GM21717 (cell line): ENCODE results near the gene CRKL.

ENCODE experiments used
- ATAC-seq: cut with Tn5 transposase; IDR thresholded peaks from one replicate; pipeline ENCODE4 v1.9.1; 2021; ENCODE audit warnings: mild to moderate bottlenecking, moderate library complexity; ENCODE audit not compliant: unreplicated experiment

The CRKL gene

DNA sequence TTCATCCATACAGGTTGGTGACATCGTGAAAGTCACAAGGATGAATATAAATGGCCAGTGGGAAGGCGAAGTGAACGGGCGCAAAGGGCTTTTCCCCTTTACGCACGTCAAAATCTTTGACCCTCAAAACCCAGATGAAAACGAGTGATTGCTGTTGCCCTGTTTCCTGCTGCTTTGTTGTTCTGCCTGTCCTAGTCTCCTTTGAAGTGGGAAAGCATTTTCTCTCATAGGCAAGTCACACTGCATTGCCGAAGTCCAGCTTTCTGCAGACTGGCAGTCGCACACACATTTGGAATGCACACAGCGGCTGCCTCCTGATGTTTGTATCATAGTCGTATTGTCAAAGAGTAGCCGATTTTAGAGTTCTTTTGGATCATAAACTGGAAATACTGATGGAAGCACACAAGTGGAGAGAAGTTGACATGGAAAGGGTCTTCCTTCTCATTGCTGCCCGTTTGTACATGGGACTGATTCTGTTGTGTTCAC lies 32.5 kb downstream of the CRKL start:
- ATAC-seq: no peak

GRCh38 chr22:20951151-20951931 lies 34.1 kb downstream of the CRKL start:
- no peak for ATAC-seq

GRCh38 chr22:20951932-20952380 lies 34.7 kb downstream of the CRKL start:
- ATAC-seq: no peak

- no peak for ATAC-seq
Measured at GRCh38 chr22:20952544-20953341, 35.5 kb downstream of the CRKL start.

- no peak for ATAC-seq
Measured at GRCh38 chr22:20953342-20953608, 36.1 kb downstream of the CRKL start.

GRCh38 chr22:20953668-20954500 lies 36.7 kb downstream of the CRKL start:
- ATAC-seq: no peak

DNA sequence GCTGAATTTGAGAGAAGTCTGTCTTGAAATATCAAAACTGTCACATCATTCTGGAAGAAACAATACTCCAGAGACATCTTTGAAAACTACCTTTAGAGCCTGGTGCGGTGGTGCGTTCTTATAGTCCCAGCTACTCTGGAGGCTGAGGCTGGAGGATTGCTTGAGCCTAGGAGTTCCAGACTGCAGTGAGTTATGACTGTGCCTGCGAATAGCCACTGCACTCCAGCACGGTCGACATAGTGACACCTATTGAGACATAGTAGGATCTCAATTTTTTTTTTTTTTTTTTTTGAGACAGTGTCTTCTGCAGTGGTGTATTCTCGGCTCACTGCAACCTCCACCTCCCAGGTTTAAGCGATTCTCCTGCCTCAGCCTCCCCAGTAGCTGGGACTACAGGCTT lies 38.3 kb downstream of the CRKL start:
- no peak for ATAC-seq

GRCh38 chr22:20956258-20957101 lies 39.3 kb downstream of the CRKL start:
- ATAC-seq: no peak

- ATAC-seq: no peak
Measured at GRCh38 chr22:20957102-20957682, 40.0 kb downstream of the CRKL start.

- no peak for ATAC-seq
Measured at GRCh38 chr22:20957683-20958431, 40.6 kb downstream of the CRKL start.

DNA sequence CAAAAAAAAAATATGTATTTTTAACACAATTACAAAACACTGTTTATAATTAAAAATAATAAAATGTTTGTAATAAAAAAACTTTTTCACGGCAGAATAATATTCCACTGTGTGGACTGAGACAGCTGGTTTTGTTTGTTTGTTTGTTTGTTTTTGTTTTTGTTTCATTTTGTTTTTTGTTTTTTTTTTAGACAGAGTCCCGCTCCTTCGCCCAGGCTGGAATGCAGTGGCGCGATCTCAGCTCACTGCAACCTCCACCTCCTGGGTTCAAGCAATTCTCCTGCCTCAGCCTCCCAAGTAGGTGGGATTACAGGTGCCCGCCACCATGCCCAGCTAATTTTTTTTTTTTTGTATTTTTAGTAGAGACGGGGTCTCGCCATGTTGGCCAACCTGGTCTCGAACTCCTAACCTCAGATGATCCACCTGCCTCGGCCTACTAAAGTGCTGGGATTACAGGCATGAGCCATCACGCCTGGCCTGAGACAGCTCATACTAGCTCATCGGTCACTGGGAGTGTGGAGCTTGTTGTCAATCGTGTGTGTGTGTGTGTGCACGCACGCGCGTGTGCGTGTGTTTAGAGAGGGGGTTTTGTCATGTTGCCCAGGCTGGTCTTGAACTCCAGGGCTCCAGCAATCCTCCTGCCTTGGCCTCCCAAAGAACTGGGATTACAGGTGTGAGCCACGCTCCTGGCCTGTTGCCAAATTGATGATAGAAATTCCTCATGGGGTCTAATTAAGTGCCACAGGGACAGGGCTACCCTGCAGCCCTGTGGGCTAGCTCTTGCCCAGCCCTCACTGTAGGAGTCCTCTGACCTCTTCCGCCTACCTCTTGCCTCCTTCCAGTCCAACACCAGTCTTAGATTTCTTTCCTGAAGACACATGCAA lies 42.6 kb downstream of the CRKL start:
- ATAC-seq: no peak

DNA sequence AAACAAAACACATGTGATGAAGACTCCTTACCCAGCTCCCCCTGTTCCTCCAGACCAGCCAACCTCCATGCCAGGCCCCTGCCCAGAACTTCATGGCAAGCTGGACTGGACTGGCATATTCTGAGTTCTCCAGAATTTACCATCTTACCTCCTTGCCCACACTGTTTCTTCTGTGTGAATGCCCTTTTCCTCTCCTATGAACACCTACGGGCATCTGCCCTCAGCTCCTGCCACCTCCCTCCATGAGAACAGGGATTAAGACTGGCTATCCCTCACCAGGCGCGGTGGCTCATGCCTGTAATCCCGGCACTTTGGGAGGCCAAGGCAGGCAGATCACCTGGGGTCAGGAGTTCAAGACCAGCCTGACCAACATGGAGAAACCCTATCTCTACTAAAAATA lies 43.4 kb downstream of the CRKL start:
- no peak for ATAC-seq

- ATAC-seq: no peak
Measured at GRCh38 chr22:20962491-20962945, 45.3 kb downstream of the CRKL start.

- ATAC-seq: no peak
Measured at GRCh38 chr22:20963201-20964052, 46.2 kb downstream of the CRKL start.

DNA sequence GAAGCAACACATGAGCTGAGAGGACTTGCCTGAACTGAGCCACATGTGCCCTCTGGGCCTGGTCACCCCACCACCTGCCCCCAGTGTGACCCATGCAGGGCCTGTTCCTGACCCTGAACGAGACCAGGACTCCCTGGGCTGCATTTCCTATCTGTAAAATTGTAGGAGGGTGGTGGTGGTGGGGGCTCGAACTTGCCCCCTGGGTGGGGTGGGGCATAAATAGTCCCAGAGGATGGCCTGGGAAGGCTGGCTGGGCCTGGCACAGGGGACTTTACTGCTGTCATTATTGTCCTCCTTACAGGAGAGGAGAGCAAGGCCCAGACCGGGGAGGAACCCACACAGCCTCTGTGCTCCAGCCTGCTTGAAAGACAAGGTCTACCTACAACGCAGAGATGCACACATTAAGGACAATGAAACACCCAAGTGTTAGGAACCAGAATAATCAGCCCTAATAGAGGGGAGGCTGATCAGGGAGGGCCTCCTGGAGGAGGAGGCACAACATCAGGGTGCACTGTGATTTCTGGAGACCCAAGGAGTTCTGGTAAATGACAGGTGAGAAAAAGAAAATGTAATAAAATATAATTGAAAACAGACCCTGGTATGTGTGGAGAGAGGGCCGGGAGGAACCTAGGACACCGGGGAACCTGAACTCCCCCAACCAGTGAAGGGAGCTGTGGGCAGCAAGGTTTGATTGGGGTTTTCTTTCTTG lies 47.0 kb downstream of the CRKL start:
- ATAC-seq: no peak

DNA sequence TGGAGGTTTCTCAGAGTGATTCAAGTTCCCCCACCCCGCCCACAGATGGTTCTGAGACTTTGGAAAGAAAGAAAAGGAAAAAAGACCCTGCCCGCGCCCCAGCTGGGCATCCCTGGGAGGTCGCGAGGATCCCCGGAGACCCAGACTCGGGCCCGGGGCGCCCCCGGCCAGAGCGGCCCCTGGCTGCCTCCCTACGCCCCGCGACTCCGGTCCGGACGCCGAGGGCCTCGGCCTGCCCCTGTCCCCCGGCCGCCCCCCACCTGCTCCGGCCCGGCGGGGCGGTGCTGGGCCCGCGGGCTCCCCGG lies 47.5 kb downstream of the CRKL start:
- ATAC-seq: no peak
